Karpas-422 (cell line): Measurements from ENCODE around the gene PCCA. TPM values are rescaled to one million over a fixed set of nuclear protein-coding genes. Genes with fewer than 3 reads are reported as not detected.
"Not testable (repeated sequence)": the region's sequence is repeated elsewhere in the genome, so short reads cannot be mapped to it uniquely, and the experiment has no call there.

Source experiments
- DNase-seq: peaks from one replicate; pipeline ENCODE4 v3.0.0-alpha.2; 2015
- H2AFZ ChIP-seq: fragments of 200-600 bp; sonication (generic); 2 replicates; pipeline ENCODE4 v1.6.1; 2014; ENCODE audit warnings: antibody characterized with exemption, low read length, mixed read lengths
- H3K27ac ChIP-seq: fragments of 200-600 bp; sonication (generic); 2 replicates; pipeline ENCODE4 v1.5.1; 2014; ENCODE audit warnings: mild to moderate bottlenecking, low read length, moderate library complexity
- H3K27me3 ChIP-seq: fragments of 200-600 bp; sonication (generic); 2 replicates; pipeline ENCODE4 v1.6.1; 2014; ENCODE audit warnings: low read length, mixed read lengths
- H3K36me3 ChIP-seq: fragments of 200-600 bp; sonication (generic); 2 replicates; pipeline ENCODE4 v1.6.1; 2014; ENCODE audit warnings: low read length, mixed read lengths; ENCODE audit not compliant: insufficient read depth
- H3K4me1 ChIP-seq: fragments of 200-600 bp; sonication (generic); 2 replicates; pipeline ENCODE4 v1.6.1; 2014; ENCODE audit warnings: mild to moderate bottlenecking, low read length, mixed read lengths
- H3K4me2 ChIP-seq: fragments of 200-600 bp; sonication (generic); 2 replicates; pipeline ENCODE4 v1.6.1; 2014; ENCODE audit warnings: low read length, low read depth, mild to moderate bottlenecking; ENCODE audit not compliant: poor library complexity, severe bottlenecking
- H3K4me3 ChIP-seq: fragments of 200-600 bp; sonication (generic); 2 replicates; pipeline ENCODE4 v1.5.1; 2014; ENCODE audit warnings: mild to moderate bottlenecking, antibody characterized with exemption, low read length, mixed read lengths
- H3K79me2 ChIP-seq: fragments of 200-600 bp; sonication (generic); 2 replicates; pipeline ENCODE4 v1.6.1; 2014; ENCODE audit warnings: mild to moderate bottlenecking, low read length, mixed read lengths
- H3K9ac ChIP-seq: fragments of 200-600 bp; sonication (generic); 2 replicates; pipeline ENCODE4 v1.6.0; 2014; ENCODE audit warnings: low read length
- H3K9me2 ChIP-seq: fragments of 200-600 bp; sonication (generic), shearing (Covaris generic); replicated peaks from 2 replicates; pipeline ENCODE4 v1.6.0; 2014; ENCODE audit warnings: mild to moderate bottlenecking, low read length, moderate library complexity; ENCODE audit not compliant: insufficient read depth
- H3K9me3 ChIP-seq: fragments of 300-700, 200-600 bp; sonication (generic); 2 replicates; pipeline ENCODE4 v1.6.1; 2014; ENCODE audit warnings: low read length, mixed read lengths
- H4K20me1 ChIP-seq: fragments of 200-600 bp; sonication (generic); 2 replicates; pipeline ENCODE4 v1.6.1; 2014; ENCODE audit warnings: mild to moderate bottlenecking, antibody characterized with exemption, low read length, low read depth; ENCODE audit not compliant: insufficient read depth
- total RNA-seq: library from RNA; depleted of rRNA; stranded (reverse); fragments of >200 nt; shearing (Covaris generic); gene quantifications from 2 replicates; pipeline ENCODE4 v1.2.3, GENCODE V29; 2014; ENCODE audit warnings: low replicate concordance

The PCCA gene
- total RNA-seq, 1 experiment from 2014 or later = 7.0 TPM

DNA sequence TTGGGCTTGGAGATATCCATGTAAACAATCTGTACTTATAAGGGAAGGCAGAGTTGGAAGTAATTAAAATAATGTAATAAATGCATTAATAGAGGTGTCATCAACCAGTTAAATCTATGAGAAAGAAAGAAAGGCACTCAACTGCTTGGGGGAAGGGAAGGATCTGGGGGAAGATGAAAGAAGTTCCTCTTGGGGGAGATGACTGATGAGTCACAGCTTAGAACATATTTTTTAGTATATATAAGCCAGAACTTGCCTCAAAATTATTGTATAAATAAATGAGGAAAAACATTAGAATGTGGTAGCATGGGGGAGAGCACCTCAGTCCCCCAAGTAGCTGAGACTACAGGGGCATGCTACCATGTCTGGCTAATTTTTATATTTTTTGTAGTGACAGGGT lies 293.9 kb downstream of the PCCA start:
- no peaks in the 10 kb centered on the region for H3K9me2 ChIP-seq
- no peaks in the 10 kb centered on the region for H3K36me3 ChIP-seq
- H3K4me1 ChIP-seq = no peaks in the 10 kb centered on the region
- no peak for DNase-seq
- H3K9ac ChIP-seq = no peak overlapping the region
- no peaks in the 10 kb centered on the region for H3K79me2 ChIP-seq
- H3K4me3 ChIP-seq = no peak overlapping the region
- no peak overlapping the region for H3K4me2 ChIP-seq
- no peaks in the 10 kb centered on the region for H3K27me3 ChIP-seq
- H2AFZ ChIP-seq = no peak overlapping the region
- H4K20me1 ChIP-seq = no peaks in the 10 kb centered on the region
- H3K9me3 ChIP-seq = peaks cover 9% of the 10 kb centered on the region
- no peak overlapping the region for H3K27ac ChIP-seq

DNA sequence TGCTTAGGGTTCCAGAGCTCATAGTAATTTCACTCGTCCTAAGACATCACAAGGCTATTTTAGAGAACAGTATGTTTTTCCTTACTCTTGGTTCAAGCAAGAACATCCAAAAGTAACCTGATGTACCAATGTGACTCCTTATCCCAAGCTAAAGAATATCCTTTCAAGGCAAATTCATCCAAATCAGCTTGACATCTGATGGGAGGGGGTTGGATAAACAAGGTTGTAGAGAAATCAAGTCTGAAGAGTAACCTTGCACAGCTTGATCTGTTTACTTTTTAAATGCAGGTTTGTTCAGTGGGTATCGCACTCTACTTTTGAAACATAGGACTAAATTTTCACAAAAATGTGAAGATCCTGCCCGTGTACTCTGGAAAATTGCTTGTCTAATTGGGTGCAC lies 298.5 kb downstream of the PCCA start:
- Histone ChIP-seq H3K9me2 (no peaks in the 10 kb centered on the region), H3K4me3 (no peak overlapping the region), H3K9me3 (no peaks in the 10 kb centered on the region), H2AFZ (no peak overlapping the region), H3K27ac (no peak overlapping the region), H4K20me1 (no peaks in the 10 kb centered on the region), H3K9ac (no peak overlapping the region), H3K4me2 (no peak overlapping the region), H3K79me2 (no peaks in the 10 kb centered on the region), H3K27me3 (no peaks in the 10 kb centered on the region), H3K36me3 (no peaks in the 10 kb centered on the region), H3K4me1 (no peaks in the 10 kb centered on the region)
- DNase-seq = no peak

DNA sequence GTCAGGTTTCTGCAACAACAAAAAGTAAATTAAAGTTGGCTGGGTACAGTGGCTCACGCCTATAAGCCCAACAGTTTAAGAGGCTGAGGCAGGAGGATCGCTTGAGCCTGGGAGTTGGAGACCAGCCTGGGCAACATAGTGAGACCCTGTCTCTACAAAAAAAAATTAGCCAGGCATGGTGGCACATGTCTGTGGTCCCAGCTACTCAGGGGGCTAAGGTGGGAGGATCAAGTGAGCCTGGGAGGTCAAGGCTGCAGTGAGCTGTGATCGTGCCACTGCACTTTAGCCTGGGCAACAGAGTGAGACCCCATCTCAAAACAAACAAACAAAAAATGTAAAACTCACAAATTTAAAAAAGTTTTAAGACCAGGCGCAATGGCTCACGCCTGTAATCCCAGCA lies 299.3 kb downstream of the PCCA start:
- DNase-seq, H3K9me2 ChIP-seq, H3K36me3 ChIP-seq, H4K20me1 ChIP-seq, H2AFZ ChIP-seq, H3K9ac ChIP-seq, H3K9me3 ChIP-seq, H3K4me1 ChIP-seq, H3K27me3 ChIP-seq, H3K4me3 ChIP-seq, H3K79me2 ChIP-seq, H3K4me2 ChIP-seq, H3K27ac ChIP-seq: not testable (repeated sequence)

DNA sequence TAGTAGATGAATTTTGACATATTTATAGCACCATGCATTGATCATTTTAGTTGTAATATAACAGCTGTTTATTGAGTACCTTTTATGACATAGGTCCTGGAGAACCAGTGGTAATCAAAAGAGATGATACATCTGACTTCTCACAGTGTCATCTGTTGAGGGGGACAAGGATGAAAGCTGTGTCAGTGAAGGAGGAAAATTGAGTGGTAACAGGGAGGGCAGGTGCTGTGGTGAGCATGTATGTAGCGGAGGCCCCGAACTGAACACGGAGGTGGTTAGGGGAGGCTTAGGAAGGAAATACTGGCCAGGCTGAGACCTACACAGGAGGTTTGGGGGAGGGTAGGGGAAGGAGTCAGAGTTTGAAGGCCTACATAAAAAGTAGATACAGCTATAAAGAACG lies 300.0 kb downstream of the PCCA start:
- Histone ChIP-seq H3K9me3 (no peaks in the 10 kb centered on the region), H3K27ac (no peak overlapping the region), H3K79me2 (no peaks in the 10 kb centered on the region), H3K4me1 (no peaks in the 10 kb centered on the region), H3K9me2 (no peaks in the 10 kb centered on the region), H3K4me3 (no peak overlapping the region), H3K9ac (no peak overlapping the region), H2AFZ (no peak overlapping the region), H4K20me1 (no peaks in the 10 kb centered on the region), H3K4me2 (no peak overlapping the region), H3K27me3 (no peaks in the 10 kb centered on the region), H3K36me3 (no peaks in the 10 kb centered on the region)
- no peak for DNase-seq

DNA sequence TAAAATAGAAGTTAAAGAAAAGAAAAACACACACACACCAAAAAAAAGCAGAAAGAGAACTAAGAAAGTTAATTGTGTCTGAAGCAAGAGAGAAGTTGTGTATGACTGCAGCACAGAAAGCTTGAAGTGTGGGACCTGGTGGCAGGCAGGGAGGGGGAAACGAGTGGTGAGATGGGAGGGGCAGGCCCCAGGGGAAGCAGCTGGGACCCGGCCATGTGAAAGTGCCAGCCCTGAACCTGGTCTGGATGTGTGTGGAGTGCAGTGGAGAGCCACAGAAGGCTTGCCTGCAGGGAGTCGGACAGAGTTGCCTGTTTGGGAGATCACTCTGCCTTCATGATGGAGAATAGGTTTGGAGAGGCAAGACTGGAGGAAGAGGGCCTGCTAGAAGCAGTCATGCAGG lies 300.7 kb downstream of the PCCA start:
- no peak overlapping the region for H3K4me2 ChIP-seq
- no peaks in the 10 kb centered on the region for H4K20me1 ChIP-seq
- no peaks in the 10 kb centered on the region for H3K9me2 ChIP-seq
- H3K9me3 ChIP-seq = no peaks in the 10 kb centered on the region
- no peaks in the 10 kb centered on the region for H3K27me3 ChIP-seq
- H3K27ac ChIP-seq = no peak overlapping the region
- H3K4me1 ChIP-seq = no peaks in the 10 kb centered on the region
- no peak overlapping the region for H2AFZ ChIP-seq
- no peak overlapping the region for H3K9ac ChIP-seq
- DNase-seq = no peak
- H3K4me3 ChIP-seq = no peak overlapping the region
- no peaks in the 10 kb centered on the region for H3K36me3 ChIP-seq
- H3K79me2 ChIP-seq = no peaks in the 10 kb centered on the region

DNA sequence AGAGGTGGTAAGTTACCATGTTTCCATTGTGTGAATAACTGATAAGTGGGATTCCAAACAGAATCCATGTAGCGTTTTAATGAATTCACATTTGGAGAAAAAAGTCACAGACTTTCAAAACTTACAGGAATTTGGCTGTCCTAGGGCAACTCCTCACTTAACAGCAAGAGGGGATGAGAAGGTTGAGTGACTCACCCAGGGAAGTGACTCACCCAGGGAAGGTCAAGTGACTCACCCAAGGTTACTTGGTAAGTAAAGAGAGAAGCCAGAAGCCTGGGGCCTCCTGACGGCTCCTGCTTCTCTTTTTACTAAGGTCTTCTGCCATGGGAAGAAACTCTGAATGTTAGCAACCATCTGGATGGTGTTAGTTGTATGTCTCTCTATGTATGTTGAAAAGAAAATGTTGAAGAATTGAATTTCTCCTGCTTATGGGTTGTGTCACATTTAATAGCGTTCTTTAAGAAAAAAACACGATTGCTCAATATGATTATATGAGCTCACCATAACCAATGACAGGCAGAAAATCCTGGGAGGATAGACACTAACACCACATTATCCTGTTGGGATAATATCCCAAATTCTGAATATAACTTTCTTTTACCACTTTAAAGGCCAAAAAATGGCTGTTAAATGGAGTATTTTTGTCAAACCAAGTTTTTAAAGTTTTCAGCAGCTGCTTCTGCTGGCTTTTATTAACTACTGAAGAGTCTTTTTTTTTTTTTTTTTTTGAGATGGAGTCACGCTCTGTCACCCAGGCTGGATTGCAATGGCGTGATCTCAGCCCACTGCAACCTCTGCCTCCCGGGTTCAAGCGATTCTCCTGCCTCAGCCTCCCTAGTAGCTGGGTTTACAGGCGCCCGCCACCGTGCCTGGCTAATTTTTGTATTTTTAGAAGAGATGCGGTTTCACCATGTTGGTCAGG lies 304.1 kb downstream of the PCCA start:
- H3K9me2 ChIP-seq = no peaks in the 10 kb centered on the region
- no peak overlapping the region for H3K4me2 ChIP-seq
- no peak overlapping the region for H3K9ac ChIP-seq
- no peak overlapping the region for H3K4me3 ChIP-seq
- no peaks in the 10 kb centered on the region for H3K36me3 ChIP-seq
- H4K20me1 ChIP-seq = no peaks in the 10 kb centered on the region
- H3K27me3 ChIP-seq = no peaks in the 10 kb centered on the region
- H3K27ac ChIP-seq = no peak overlapping the region
- H2AFZ ChIP-seq = no peak overlapping the region
- no peaks in the 10 kb centered on the region for H3K4me1 ChIP-seq
- DNase-seq = no peak
- no peaks in the 10 kb centered on the region for H3K9me3 ChIP-seq
- no peaks in the 10 kb centered on the region for H3K79me2 ChIP-seq

DNA sequence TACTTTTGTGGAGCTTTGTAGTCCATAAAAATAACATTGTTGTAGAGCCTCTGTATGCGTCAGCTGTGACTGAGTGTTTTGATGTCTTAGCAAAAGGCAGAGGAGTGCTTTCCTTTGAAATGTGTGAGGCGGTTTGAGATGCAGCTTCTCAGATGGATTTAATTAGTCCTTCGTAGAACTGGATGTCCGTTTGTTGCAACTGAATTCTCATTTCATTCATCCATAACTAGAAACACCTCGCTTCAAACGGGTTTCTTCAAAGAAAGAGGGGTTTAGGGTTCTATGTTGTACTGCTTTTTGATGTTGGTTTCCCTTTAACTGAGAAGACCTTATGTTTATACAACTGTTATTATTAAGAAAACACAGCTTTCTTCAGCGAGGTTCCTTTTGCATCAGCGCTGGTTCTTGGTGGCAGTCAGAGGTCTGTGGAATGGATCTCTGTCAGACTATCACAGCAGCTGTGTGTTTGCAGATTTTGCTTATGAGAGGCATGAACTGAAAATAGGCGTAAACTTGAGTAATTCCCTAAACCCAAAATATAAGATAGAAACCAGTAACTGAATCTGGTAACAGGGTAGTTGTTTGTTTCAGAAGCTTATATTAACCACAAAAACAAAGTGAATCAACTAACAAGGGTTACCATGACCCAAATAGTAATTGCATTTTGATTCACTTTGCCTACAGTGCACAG lies 305.3 kb downstream of the PCCA start:
- no peaks in the 10 kb centered on the region for H3K79me2 ChIP-seq
- H3K27ac ChIP-seq = no peak overlapping the region
- no peak overlapping the region for H3K4me3 ChIP-seq
- no peaks in the 10 kb centered on the region for H3K4me1 ChIP-seq
- H2AFZ ChIP-seq = no peak overlapping the region
- H3K9me3 ChIP-seq = no peaks in the 10 kb centered on the region
- no peaks in the 10 kb centered on the region for H3K27me3 ChIP-seq
- H4K20me1 ChIP-seq = no peaks in the 10 kb centered on the region
- H3K4me2 ChIP-seq = no peak overlapping the region
- no peak overlapping the region for H3K9ac ChIP-seq
- no peaks in the 10 kb centered on the region for H3K36me3 ChIP-seq
- no peak for DNase-seq
- H3K9me2 ChIP-seq = no peaks in the 10 kb centered on the region

DNA sequence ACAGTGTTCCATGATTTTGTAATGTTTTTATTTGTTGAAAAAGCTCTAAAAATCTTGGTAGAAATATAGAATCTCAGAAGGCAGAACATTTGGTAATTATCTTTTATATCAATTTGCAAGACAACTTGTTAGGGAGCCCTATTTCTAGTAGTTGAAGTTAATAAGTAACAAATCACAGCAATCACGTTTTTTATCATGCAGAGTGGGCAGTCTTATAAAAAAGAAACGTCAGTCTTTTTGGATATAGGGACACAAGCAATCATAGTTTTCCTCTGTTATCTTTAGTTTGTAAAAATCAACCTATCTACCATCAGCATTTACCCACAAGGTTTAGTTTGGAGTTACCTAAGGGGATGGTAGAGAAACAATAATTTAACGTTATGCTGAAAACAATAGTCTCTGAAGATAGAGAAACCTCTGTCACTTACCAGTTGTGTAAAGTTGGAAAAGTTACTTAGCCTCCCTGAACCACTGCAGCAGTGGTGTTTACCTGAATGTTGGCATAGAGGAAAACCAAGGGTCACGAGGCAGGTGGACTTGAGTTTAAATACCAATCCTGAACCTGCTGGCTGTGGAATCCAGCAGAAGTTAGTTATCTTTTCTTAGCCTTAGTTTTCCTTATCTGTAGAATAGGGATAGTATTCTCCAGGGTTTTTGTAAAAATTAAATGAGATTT lies 306.9 kb downstream of the PCCA start:
- no peak overlapping the region for H3K27ac ChIP-seq
- no peaks in the 10 kb centered on the region for H3K27me3 ChIP-seq
- H3K4me1 ChIP-seq = no peaks in the 10 kb centered on the region
- no peak overlapping the region for H3K4me3 ChIP-seq
- no peaks in the 10 kb centered on the region for H3K9me2 ChIP-seq
- no peaks in the 10 kb centered on the region for H3K36me3 ChIP-seq
- H3K9ac ChIP-seq = no peak overlapping the region
- H3K9me3 ChIP-seq = no peaks in the 10 kb centered on the region
- no peak overlapping the region for H2AFZ ChIP-seq
- DNase-seq = no peak
- no peak overlapping the region for H3K4me2 ChIP-seq
- H3K79me2 ChIP-seq = no peaks in the 10 kb centered on the region
- no peaks in the 10 kb centered on the region for H4K20me1 ChIP-seq
